OCI-LY7 (cell line): ENCODE measurements around the gene MRI1. TPM values are rescaled to one million over a fixed set of nuclear protein-coding genes. Genes with fewer than 3 reads are reported as not detected.

ENCODE experiments used
- BruUV-seq: library from RNA; stranded (reverse); fragments of 400-500 nt; replicated peaks from 2 replicates; lab custom pipeline; 2021; lab: Mats Ljungman, UMichigan
- CTCF ChIA-PET: fragments of 300-600 bp; sonication (Branson Sonifier 250); formaldehyde crosslinking; loops from one replicate; lab custom pipeline; 2022; ENCODE audit warnings: antibody characterized with exemption; ENCODE audit not compliant: unreplicated experiment; lab: Charles Lee
- POLR2A ChIA-PET: fragments of 300-600 bp; sonication (Branson Sonifier 250); formaldehyde crosslinking; loops from one replicate; lab custom pipeline; 2022; ENCODE audit warnings: antibody characterized with exemption; lab: Charles Lee
- DNase-seq: peaks from one replicate; pipeline ENCODE4 v3.0.0-alpha.2; 2015; ENCODE audit warnings: low spot score
- H2AFZ ChIP-seq: fragments of 200-600 bp; sonication (generic), shearing (Covaris generic); 2 replicates; pipeline ENCODE4 v1.6.1; 2014; ENCODE audit warnings: mild to moderate bottlenecking, antibody characterized with exemption, low read length, moderate library complexity
- H3K27ac ChIP-seq: fragments of 200-600 bp; sonication (generic); 2 replicates; pipeline ENCODE4 v1.5.1; 2014; ENCODE audit warnings: mixed run types, low read depth, mild to moderate bottlenecking, moderate library complexity, low read length, inconsistent platforms; ENCODE audit not compliant: poor library complexity, severe bottlenecking
- H3K36me3 ChIP-seq: fragments of 200-600 bp; sonication (generic); 2 replicates; pipeline ENCODE4 v1.6.1; 2014; ENCODE audit warnings: mild to moderate bottlenecking, antibody characterized with exemption, low read length, moderate library complexity, mixed read lengths; ENCODE audit not compliant: insufficient read depth
- H3K4me1 ChIP-seq: fragments of 200-600 bp; sonication (generic); 2 replicates; pipeline ENCODE4 v1.5.1; 2014; ENCODE audit warnings: mild to moderate bottlenecking, low read length; ENCODE audit not compliant: insufficient read depth, poor library complexity, severe bottlenecking
- H3K4me2 ChIP-seq: fragments of 200-600 bp; sonication (generic); 2 replicates; pipeline ENCODE4 v1.6.1; 2014; ENCODE audit warnings: mild to moderate bottlenecking, low read length
- H3K4me3 ChIP-seq: fragments of 200-600 bp; sonication (generic); 2 replicates; pipeline ENCODE4 v1.5.1; 2014; ENCODE audit warnings: mild to moderate bottlenecking, low read depth, low read length; ENCODE audit not compliant: poor library complexity, severe bottlenecking
- H3K79me2 ChIP-seq: fragments of 200-600 bp; sonication (generic); 2 replicates; pipeline ENCODE4 v1.6.1; 2016; ENCODE audit warnings: low read depth, mild to moderate bottlenecking, low read length, moderate library complexity, mixed read lengths; ENCODE audit not compliant: insufficient read depth
- H3K9me2 ChIP-seq: fragments of 200-600 bp; sonication (generic); 2 replicates; pipeline ENCODE4 v1.6.1; 2016; ENCODE audit warnings: mild to moderate bottlenecking, low read length, mixed read lengths; ENCODE audit not compliant: insufficient read depth
- H3K9me3 ChIP-seq: fragments of 200-600 bp; sonication (generic); 2 replicates; pipeline ENCODE4 v1.6.1; 2014; ENCODE audit warnings: mild to moderate bottlenecking, mixed run types, low read length, mixed read lengths
- H4K20me1 ChIP-seq: fragments of 200-600 bp; sonication (generic); 2 replicates; pipeline ENCODE4 v1.6.1; 2014; ENCODE audit warnings: mild to moderate bottlenecking, antibody characterized with exemption, low read length, moderate library complexity, mixed read lengths; ENCODE audit not compliant: insufficient read depth
- CTCF ChIP-seq: fragments of 200-600 bp; sonication (generic); conservative IDR thresholded peaks from 2 replicates; pipeline ENCODE4 v1.5.1; 2014; ENCODE audit warnings: mild to moderate bottlenecking, antibody characterized with exemption, low read length, moderate library complexity, mixed read lengths
- EZH2phosphoT487 ChIP-seq: fragments of 200-600 bp; sonication (generic); IDR thresholded peaks from 2 replicates; pipeline ENCODE4 v1.6.1; 2018; ENCODE audit warnings: low read depth, borderline replicate concordance, mild to moderate bottlenecking, mixed run types, antibody characterized with exemption, low read length, moderate library complexity, mixed read lengths
- intact Hi-C: fragments of 100-400 bp; cut with micrococcal nuclease; formaldehyde crosslinking; loops from one replicate; pipeline ENCODE4 v1.10.0; 2022; ENCODE audit not compliant: unreplicated experiment
- total RNA-seq, 2 experiments: library from RNA; depleted of rRNA in 1 of 2; stranded (reverse); fragments of >200 nt in 1 of 2; shearing (Covaris generic) in 1 of 2; gene quantifications; 2 replicates each; pipeline ENCODE4 v1.2.3, GENCODE V29; 2014 to 2022

The MRI1 gene
- total RNA-seq, 2 experiments from 2014 or later: 23.4 to 27.3 TPM

DNA sequence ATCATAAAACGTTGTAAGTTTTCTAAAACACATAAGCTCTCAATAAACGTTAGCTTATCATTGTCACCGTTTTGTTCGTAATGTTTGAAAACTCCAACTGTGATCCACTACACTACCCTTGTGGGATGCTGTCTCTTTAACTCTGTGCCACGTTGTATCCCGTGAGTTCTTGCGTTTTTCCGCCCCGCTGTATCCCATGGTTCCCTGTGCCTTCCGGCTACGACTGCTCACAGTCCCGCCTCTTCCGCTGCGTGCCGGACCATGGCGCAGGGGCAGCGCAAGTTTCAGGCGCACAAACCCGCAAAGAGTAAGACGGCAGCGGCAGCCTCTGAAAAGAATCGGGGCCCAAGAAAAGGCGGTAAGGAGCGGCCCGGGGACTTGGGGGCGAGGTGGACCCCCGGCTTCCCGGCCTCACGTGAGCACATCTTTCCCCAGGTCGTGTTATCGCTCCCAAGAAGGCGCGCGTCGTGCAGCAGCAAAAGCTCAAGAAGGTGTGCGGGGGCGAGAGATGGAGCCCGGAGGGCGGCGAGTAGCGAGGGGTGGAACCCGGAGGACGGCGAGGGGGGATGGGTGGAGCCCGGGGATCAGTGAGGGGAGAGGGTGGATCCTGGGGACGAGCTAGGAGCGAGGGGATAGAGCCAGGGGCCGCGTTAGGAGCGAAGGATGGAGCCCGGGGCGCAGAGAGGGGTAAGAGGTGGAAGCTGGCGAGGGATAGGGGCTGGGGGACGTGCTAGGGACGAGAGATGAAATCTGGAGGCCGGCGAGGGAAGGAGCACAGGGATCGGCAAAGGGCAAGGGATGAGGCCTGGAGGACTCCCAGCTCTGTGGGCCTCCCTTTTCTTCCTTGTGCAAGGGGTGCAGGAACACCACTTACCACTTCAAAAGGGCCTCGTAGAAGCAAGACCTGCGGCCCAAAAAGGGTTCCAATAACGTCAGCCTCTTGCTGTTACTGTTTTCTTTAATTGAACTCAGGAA, 10.2 kb downstream of the MRI1 start, which contains the start of gene C19orf53:
C19orf53 (plus strand) TSS at position 240 of the 975 bp plus-strand sequence; CDS start at position 262, 22 bp downstream.
- no peak for TF ChIP-seq CTCF
- no peak for TF ChIP-seq EZH2phosphoT487
- intact Hi-C loops: no loop called here
- H3K9me2 ChIP-seq: no peaks in the 10 kb centered on the region
- H3K4me2 ChIP-seq: peak within 1 kb of the TSS; percentile 99
- H3K4me1 ChIP-seq: peaks cover 11% of the 10 kb centered on the region
- CTCF ChIA-PET: no interaction called here
- DNase-seq: peak; percentile 90
- POLR2A ChIA-PET: interaction anchor here (0.6 to 3.4 kb wide), 11 partner anchors 9 to 1685 kb away, joined by 3 to 10 read pairs (median 3); partner anchors contain the start of gene MRI1
- no TSS peak for BruUV-seq
- no peaks in the 10 kb centered on the region; the same call in 1 of the 2 replicates for H4K20me1 ChIP-seq
- peaks cover 22% of the 10 kb centered on the region for H3K79me2 ChIP-seq
- peaks cover 41% of the 10 kb centered on the region for H3K36me3 ChIP-seq
- peak within 1 kb of the TSS; percentile 99 for H3K4me3 ChIP-seq
- no peaks in the 10 kb centered on the region for H3K9me3 ChIP-seq
- H2AFZ ChIP-seq: peak within 1 kb of the TSS; percentile 68; the same call in 1 of the 2 replicates
- H3K27ac ChIP-seq: peak within 1 kb of the TSS; percentile 51

- TF ChIP-seq CTCF (no peak), EZH2phosphoT487 (no peak)
- DNase-seq: no peak
- intact Hi-C loops: no loop called here
- POLR2A ChIA-PET: no interaction called here
- Histone ChIP-seq H3K9me3 (no peaks in the 10 kb centered on the region), H3K36me3 (peaks cover 47% of the 10 kb centered on the region), H3K79me2 (peaks cover 22% of the 10 kb centered on the region), H4K20me1 (no peaks in the 10 kb centered on the region; the same call in 1 of the 2 replicates), H3K4me3 (no peak overlapping the region), H3K27ac (no peak overlapping the region), H3K4me2 (no peak overlapping the region), H2AFZ (no peak overlapping the region), H3K9me2 (no peaks in the 10 kb centered on the region), H3K4me1 (peaks cover 27% of the 10 kb centered on the region)
- BruUV-seq: no TSS peak
- CTCF ChIA-PET: no interaction called here
Measured at GRCh38 chr19:13778398-13778797, 14.1 kb downstream of the MRI1 start.
